Measurements from ENCODE around the gene SERPINB3. TPM values are rescaled to one million over a fixed set of nuclear protein-coding genes. Genes with fewer than 3 reads are reported as not detected.
A peak's percentile ranks its signal among the peaks of the same experiment; 100 is the strongest.

Gene SERPINB3
- total RNA-seq, 1 experiment from 2014 or later = not detected

GRCh38 chr18:63617049-63617914 is 44.4 kb downstream of the SERPINB3 start:
- Mint-ChIP-seq H3K27me3 (ENCODE audit: insufficient read depth, unreplicated experiment) (no peaks in the 10 kb centered on the region), H3K36me3 (ENCODE audit: insufficient read depth, unreplicated experiment) (no peaks in the 10 kb centered on the region), H3K9me3 (ENCODE audit: unreplicated experiment) (no peaks in the 10 kb centered on the region), H3K4me3 (ENCODE audit: unreplicated experiment) (no peak overlapping the region), H3K27ac (ENCODE audit: unreplicated experiment) (no peak overlapping the region), H3K4me1 (ENCODE audit: low read depth, unreplicated experiment) (no peaks in the 10 kb centered on the region)
- Histone ChIP-seq H3K36me3 (ENCODE audit: control insufficient read depth, insufficient read depth, low read length) (no peaks in the 10 kb centered on the region), H3K9me3 (no peaks in the 10 kb centered on the region), H3K4me1 (no peaks in the 10 kb centered on the region), H3K4me3 (ENCODE audit: low read depth, low read length) (no peak overlapping the region), H3K27me3 (replicated peaks; ENCODE audit: control insufficient read depth, insufficient read depth, low read length) (no peaks in the 10 kb centered on the region)
- no peak for TF ChIP-seq CTCF (IDR thresholded peaks at IDR 0.05; ENCODE audit: insufficient read depth in 1 of 2, low read depth in 1 of 2, low read length in 1 of 2, severe bottlenecking in 1 of 2, unreplicated experiment in 1 of 2)
- intact Hi-C loops (cut with micrococcal nuclease; ENCODE audit: unreplicated experiment) = no loop called here
- BruUV-seq (replicated peaks) = no TSS peak
- ChIA-PET POLR2A (no interaction called here), CTCF (no interaction called here)
- peak in 1 of 2 experiments; percentile 35 for DNase-seq

- no peaks in the 10 kb centered on the region for H3K27me3 Mint-ChIP-seq (ENCODE audit: insufficient read depth, unreplicated experiment)
- H3K36me3 Mint-ChIP-seq (ENCODE audit: insufficient read depth, unreplicated experiment) = no peaks in the 10 kb centered on the region
Observed at GRCh38 chr18:63613420-63613819, 48.3 kb downstream of the SERPINB3 start.

GRCh38 chr18:63606526-63606925 is 55.2 kb downstream of the SERPINB3 start:
- Mint-ChIP-seq H3K4me3 (ENCODE audit: unreplicated experiment) (no peak overlapping the region), H3K4me1 (ENCODE audit: low read depth, unreplicated experiment) (no peaks in the 10 kb centered on the region), H3K27me3 (ENCODE audit: insufficient read depth, unreplicated experiment) (no peaks in the 10 kb centered on the region), H3K9me3 (ENCODE audit: unreplicated experiment) (no peaks in the 10 kb centered on the region), H3K36me3 (ENCODE audit: insufficient read depth, unreplicated experiment) (no peaks in the 10 kb centered on the region), H3K27ac (ENCODE audit: unreplicated experiment) (no peak overlapping the region)
- CTCF ChIA-PET = no interaction called here
- intact Hi-C loops (cut with micrococcal nuclease; ENCODE audit: unreplicated experiment) = no loop called here
- no TSS peak for BruUV-seq (replicated peaks)
- Histone ChIP-seq H3K36me3 (ENCODE audit: control insufficient read depth, insufficient read depth, low read length) (no peaks in the 10 kb centered on the region), H3K27me3 (replicated peaks; ENCODE audit: control insufficient read depth, insufficient read depth, low read length) (no peaks in the 10 kb centered on the region), H3K9me3 (no peaks in the 10 kb centered on the region), H3K4me1 (no peaks in the 10 kb centered on the region), H3K4me3 (ENCODE audit: low read depth, low read length) (no peak overlapping the region)
- POLR2A ChIA-PET = no interaction called here
- no peak for TF ChIP-seq CTCF (IDR thresholded peaks at IDR 0.05; ENCODE audit: insufficient read depth in 1 of 2, low read depth in 1 of 2, low read length in 1 of 2, severe bottlenecking in 1 of 2, unreplicated experiment in 1 of 2)
- no peak for DNase-seq

More at GRCh38 chr18:63613420-63613819, 48.3 kb downstream of the SERPINB3 start:
- BruUV-seq (replicated peaks) = no TSS peak
- no peak for DNase-seq
- ChIA-PET CTCF (no interaction called here), POLR2A (no interaction called here)
- H3K4me3 ChIP-seq (ENCODE audit: low read depth, low read length) = no peak overlapping the region
- H3K36me3 ChIP-seq (ENCODE audit: control insufficient read depth, insufficient read depth, low read length) = no peaks in the 10 kb centered on the region
- no peak overlapping the region for H3K27ac Mint-ChIP-seq (ENCODE audit: unreplicated experiment)
- H3K9me3 Mint-ChIP-seq (ENCODE audit: unreplicated experiment) = no peaks in the 10 kb centered on the region
- no peaks in the 10 kb centered on the region for H3K27me3 ChIP-seq (replicated peaks; ENCODE audit: control insufficient read depth, insufficient read depth, low read length)
- H3K4me1 Mint-ChIP-seq (ENCODE audit: low read depth, unreplicated experiment) = no peaks in the 10 kb centered on the region
- TF ChIP-seq CTCF (IDR thresholded peaks at IDR 0.05; ENCODE audit: insufficient read depth in 1 of 2, low read depth in 1 of 2, low read length in 1 of 2, severe bottlenecking in 1 of 2, unreplicated experiment in 1 of 2) = no peak
- intact Hi-C loops (cut with micrococcal nuclease; ENCODE audit: unreplicated experiment) = no loop called here
- no peak overlapping the region for H3K4me3 Mint-ChIP-seq (ENCODE audit: unreplicated experiment)
- no peaks in the 10 kb centered on the region for H3K9me3 ChIP-seq
- no peaks in the 10 kb centered on the region for H3K4me1 ChIP-seq

Other genes starting within 250 kb of the SERPINB3 start
- 35.0 and 35.3 TPM in 2 replicates for gene VPS4B, start 239.4 kb downstream of the SERPINB3 start, total RNA-seq (2022)
- gene SERPINB5, start 184.9 kb downstream of the SERPINB3 start, total RNA-seq (2022) = not detected in 2 replicates
- gene SERPINB12, start 119.5 kb downstream of the SERPINB3 start, total RNA-seq (2022) = not detected in 2 replicates
- gene SERPINB13, start 74.5 kb downstream of the SERPINB3 start, total RNA-seq (2022) = not detected in 2 replicates
- gene SERPINB4, start 17.6 kb downstream of the SERPINB3 start, total RNA-seq (2022) = not detected in 2 replicates
- gene SERPINB11, start 41.1 kb upstream of the SERPINB3 start, total RNA-seq (2022) = not detected in 2 replicates
- not detected in 2 replicates for gene SERPINB7, start 113.5 kb upstream of the SERPINB3 start, total RNA-seq (2022)
- gene SERPINB2, start 225.8 kb upstream of the SERPINB3 start, total RNA-seq (2022) = not detected in 2 replicates
- not detected in 2 replicates for gene SERPINB10, start 246.1 kb upstream of the SERPINB3 start, total RNA-seq (2022)